ENCODE data around the gene TEX52. TPM values are rescaled to one million over a fixed set of nuclear protein-coding genes. Genes with fewer than 3 reads are reported as not detected.

Gene TEX52
- total and polyA plus RNA-seq, 4 donors, result not detected

- peaks cover 0 to 15% (median 4%) of the 10 kb centered on the region in 5 donors for H3K4me1 ChIP-seq (ENCODE audit: control insufficient read depth in 5 of 5, insufficient read depth in 5 of 5, low read length in 5 of 5)
- no peaks in the 10 kb centered on the region for H3K9me3 ChIP-seq (ENCODE audit: control insufficient read depth in 4 of 4, insufficient read depth in 3 of 4, low read length in 3 of 4)
- no peak overlapping the region for H3K9ac ChIP-seq (ENCODE audit: insufficient read depth in 1 of 2, low read length in 2 of 2)
- H3K4me3 ChIP-seq, result no peak overlapping the region
- DNase-seq (peak in 1 of 3 donors; percentile 19), ATAC-seq (ENCODE audit: insufficient read depth, low FRiP score) (no peak)
- TF ChIP-seq, protein P1, sequence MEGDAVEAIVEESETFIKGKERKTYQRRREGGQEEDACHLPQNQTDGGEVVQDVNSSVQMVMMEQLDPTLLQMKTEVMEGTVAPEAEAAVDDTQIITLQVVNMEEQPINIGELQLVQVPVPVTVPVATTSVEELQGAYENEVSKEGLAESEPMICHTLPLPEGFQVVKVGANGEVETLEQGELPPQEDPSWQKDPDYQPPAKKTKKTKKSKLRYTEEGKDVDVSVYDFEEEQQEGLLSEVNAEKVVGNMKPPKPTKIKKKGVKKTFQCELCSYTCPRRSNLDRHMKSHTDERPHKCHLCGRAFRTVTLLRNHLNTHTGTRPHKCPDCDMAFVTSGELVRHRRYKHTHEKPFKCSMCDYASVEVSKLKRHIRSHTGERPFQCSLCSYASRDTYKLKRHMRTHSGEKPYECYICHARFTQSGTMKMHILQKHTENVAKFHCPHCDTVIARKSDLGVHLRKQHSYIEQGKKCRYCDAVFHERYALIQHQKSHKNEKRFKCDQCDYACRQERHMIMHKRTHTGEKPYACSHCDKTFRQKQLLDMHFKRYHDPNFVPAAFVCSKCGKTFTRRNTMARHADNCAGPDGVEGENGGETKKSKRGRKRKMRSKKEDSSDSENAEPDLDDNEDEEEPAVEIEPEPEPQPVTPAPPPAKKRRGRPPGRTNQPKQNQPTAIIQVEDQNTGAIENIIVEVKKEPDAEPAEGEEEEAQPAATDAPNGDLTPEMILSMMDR (IDR thresholded peaks at IDR 0.05; ENCODE audit: control extremely low read depth, extremely low read depth), result no peak
- WGBS, 2 donors, result 93 to 95% methylated on average over 8 of the region's 8 CpGs
- no peak overlapping the region for H3K27ac ChIP-seq (ENCODE audit: low read depth in 1 of 2, low read length in 1 of 2)
- peaks cover 0 to 12% (median 1%) of the 10 kb centered on the region in 4 donors for H3K36me3 ChIP-seq (ENCODE audit: control insufficient read depth in 4 of 4, insufficient read depth in 4 of 4, low read length in 4 of 4)
- no peaks in the 10 kb centered on the region for H3K27me3 ChIP-seq (ENCODE audit: control insufficient read depth in 3 of 3, insufficient read depth in 3 of 3, low read length in 2 of 3)
Observed at GRCh38 chr12:2893007-2893406, 36.2 kb upstream of the TEX52 start.

DNA sequence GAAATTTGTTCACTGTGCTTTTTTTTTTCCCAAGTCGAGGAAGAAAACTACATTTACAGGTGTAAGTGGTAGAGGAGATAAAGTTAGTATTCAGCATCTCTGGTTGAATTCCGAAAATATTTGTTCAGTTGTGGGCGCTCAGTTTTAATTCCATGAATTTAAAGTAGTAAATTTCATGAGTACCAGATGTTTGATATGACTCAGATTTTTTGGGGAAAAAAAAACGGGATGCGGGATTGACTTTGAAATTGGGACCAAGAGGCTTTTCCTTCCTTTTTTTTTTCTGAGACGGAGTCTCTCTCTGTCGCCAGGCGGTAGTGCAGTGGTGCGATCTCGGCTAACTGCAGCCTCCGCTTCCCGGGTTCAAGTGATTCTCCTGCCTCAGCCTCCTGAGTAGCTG is 35.4 kb upstream of the TEX52 start:
- DNase-seq (no peak), ATAC-seq (ENCODE audit: insufficient read depth, low FRiP score) (no peak)
- Histone ChIP-seq H3K9me3 (ENCODE audit: control insufficient read depth in 4 of 4, insufficient read depth in 3 of 4, low read length in 3 of 4) (no peaks in the 10 kb centered on the region), H3K27me3 (ENCODE audit: control insufficient read depth in 3 of 3, insufficient read depth in 3 of 3, low read length in 2 of 3) (no peaks in the 10 kb centered on the region), H3K4me3 (no peak overlapping the region), H3K36me3 (ENCODE audit: control insufficient read depth in 4 of 4, insufficient read depth in 4 of 4, low read length in 4 of 4) (peaks cover 0 to 14% (median 2%) of the 10 kb centered on the region in 4 donors), H3K9ac (ENCODE audit: insufficient read depth in 1 of 2, low read length in 2 of 2) (peak overlapping the region in 1 of 2 donors; percentile 83), H3K27ac (ENCODE audit: low read depth in 1 of 2, low read length in 1 of 2) (no peak overlapping the region), H3K4me1 (ENCODE audit: control insufficient read depth in 5 of 5, insufficient read depth in 5 of 5, low read length in 5 of 5) (peaks cover 0 to 15% (median 4%) of the 10 kb centered on the region in 5 donors)
- TF ChIP-seq, protein P1 (IDR thresholded peaks at IDR 0.05; ENCODE audit: control extremely low read depth, extremely low read depth), result no peak
- WGBS, 2 donors, result 82 to 89% methylated on average over 12 of the region's 12 CpGs

DNA sequence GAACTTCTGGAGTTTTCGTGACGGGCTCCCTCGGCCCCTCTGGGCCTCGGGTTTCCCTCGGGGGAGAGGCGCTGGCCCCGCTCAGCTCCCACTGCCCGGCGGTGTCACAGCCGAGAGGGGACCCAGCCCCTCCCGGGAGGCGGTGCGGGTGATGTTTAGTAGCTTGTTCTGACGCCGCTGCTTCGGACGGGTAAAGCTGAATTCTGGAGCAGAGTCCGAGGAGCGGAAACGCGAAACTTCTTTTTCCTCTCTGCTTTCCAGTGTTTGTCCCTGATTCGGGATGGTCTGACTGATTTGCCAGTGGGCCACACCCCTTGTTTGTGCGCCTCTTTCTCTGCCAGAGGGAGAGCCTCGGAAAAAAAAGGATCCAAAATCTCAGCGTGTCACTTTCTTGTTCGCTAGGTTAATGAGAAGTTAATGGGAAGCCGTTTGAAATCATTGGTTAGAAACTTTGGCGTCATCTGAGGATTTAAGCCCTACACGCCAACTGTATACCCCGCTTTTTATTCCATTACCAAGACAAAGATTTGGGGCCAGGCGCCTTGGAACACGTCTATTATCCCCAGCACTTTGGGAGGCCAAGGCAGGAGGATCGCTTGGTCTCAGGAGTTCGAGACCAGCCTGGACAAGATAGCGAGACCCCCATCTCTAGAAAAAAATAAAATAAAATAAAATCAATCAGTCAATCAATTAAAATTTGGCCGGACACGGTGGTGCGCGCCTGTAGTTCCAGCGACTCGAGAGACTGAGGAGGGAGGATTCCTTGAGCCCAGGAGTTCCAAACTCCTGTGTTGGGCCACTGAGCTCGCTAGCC is 34.6 kb upstream of the TEX52 start:
- Histone ChIP-seq H3K4me1 (ENCODE audit: control insufficient read depth in 5 of 5, insufficient read depth in 5 of 5, low read length in 5 of 5) (peaks cover 0 to 15% (median 4%) of the 10 kb centered on the region in 5 donors), H3K27me3 (ENCODE audit: control insufficient read depth in 3 of 3, insufficient read depth in 3 of 3, low read length in 2 of 3) (no peaks in the 10 kb centered on the region), H3K9ac (ENCODE audit: insufficient read depth in 1 of 2, low read length in 2 of 2) (peak overlapping the region; percentile 83 to 86), H3K9me3 (ENCODE audit: control insufficient read depth in 4 of 4, insufficient read depth in 3 of 4, low read length in 3 of 4) (no peaks in the 10 kb centered on the region), H3K36me3 (ENCODE audit: control insufficient read depth in 4 of 4, insufficient read depth in 4 of 4, low read length in 4 of 4) (peaks cover 0 to 13% (median 2%) of the 10 kb centered on the region in 4 donors), H3K27ac (ENCODE audit: low read depth in 1 of 2, low read length in 1 of 2) (peak overlapping the region; percentile 59 to 92), H3K4me3 (peak overlapping the region; percentile 94)
- DNase-seq (peak; percentile 86 to 88 (median 87)), ATAC-seq (ENCODE audit: insufficient read depth, low FRiP score) (peak; percentile 7)
- TF ChIP-seq, protein P1 (IDR thresholded peaks at IDR 0.05; ENCODE audit: control extremely low read depth, extremely low read depth), result no peak
- 23 to 26% methylated on average over 42 of the region's 42 CpGs for WGBS, 2 donors

All from lung (tissue), 12 donors.